Measurements from ENCODE around the gene HDGFL3. TPM values are rescaled to one million over a fixed set of nuclear protein-coding genes. Genes with fewer than 3 reads are reported as not detected.

HDGFL3 gene
- total and polyA plus RNA-seq, 5 donors = 17.0 to 45.2 (median 36.1) TPM

GRCh38 chr15:83112956-83113299 is 94.7 kb downstream of the HDGFL3 start:
- Histone ChIP-seq H3K9me3 (ENCODE audit: control insufficient read depth, low read length) (no peaks in the 10 kb centered on the region), H3K4me1 (ENCODE audit: control insufficient read depth, insufficient read depth, low read length) (peaks cover 15% of the 10 kb centered on the region), H3K4me3 (ENCODE audit: low read length) (no peak overlapping the region), H3K27me3 (ENCODE audit: control insufficient read depth, insufficient read depth) (no peaks in the 10 kb centered on the region), H3K27ac (ENCODE audit: low read length) (peak overlapping the region; percentile 55)
- WGBS = 37% methylated on average over 3 of the region's 3 CpGs
- ATAC-seq (peak in 1 of 2 donors; percentile 35), DNase-seq (peak; percentile 45 to 73 (median 64))
- intact Hi-C loops (cut with DNase I) = loop anchor here in 2 of 4 donors (2.0 to 10.0 kb wide), 2 partner anchors 98 to 102 kb away; partner anchors contain the start of gene C15orf40 (in 2 of the 2)

- Histone ChIP-seq H3K4me3 (ENCODE audit: low read length) (no peak overlapping the region), H3K4me1 (ENCODE audit: control insufficient read depth, insufficient read depth, low read length) (peaks cover 15% of the 10 kb centered on the region), H3K27ac (ENCODE audit: low read length) (peak overlapping the region; percentile 65), H3K9me3 (ENCODE audit: control insufficient read depth, low read length) (no peaks in the 10 kb centered on the region), H3K27me3 (ENCODE audit: control insufficient read depth, insufficient read depth) (no peaks in the 10 kb centered on the region)
- DNase-seq = peak in 2 of 3 donors; percentile 37 to 67
- 46% methylated on average over 8 of the region's 8 CpGs for WGBS
- intact Hi-C loops (cut with DNase I) = loop anchor here in 2 of 4 donors (2.0 to 10.0 kb wide), 2 partner anchors 98 to 102 kb away; partner anchors contain the start of gene C15orf40 (in 2 of the 2)
- ATAC-seq = peak; percentile 71 to 86
Observed at GRCh38 chr15:83112233-83112955, 95.2 kb downstream of the HDGFL3 start.

- Histone ChIP-seq H3K9me3 (ENCODE audit: control insufficient read depth, low read length) (no peaks in the 10 kb centered on the region), H3K27me3 (ENCODE audit: control insufficient read depth, insufficient read depth) (no peaks in the 10 kb centered on the region), H3K4me3 (ENCODE audit: low read length) (no peak overlapping the region), H3K27ac (ENCODE audit: low read length) (no peak overlapping the region), H3K4me1 (ENCODE audit: control insufficient read depth, insufficient read depth, low read length) (peaks cover 15% of the 10 kb centered on the region)
- DNase-seq (no peak), ATAC-seq (no peak)
- intact Hi-C loops (cut with DNase I) = loop anchor here in 1 of 4 donors (10.0 kb wide), 1 partner anchor 96 kb away; the partner anchor contains the start of gene C15orf40
- WGBS = 94% methylated on average over 3 of the region's 3 CpGs
Observed at GRCh38 chr15:83111149-83111548, 96.5 kb downstream of the HDGFL3 start.

- intact Hi-C loops (cut with DNase I) = loop anchor here in 1 of 4 donors (10.0 kb wide), 1 partner anchor 96 kb away; the partner anchor contains the start of gene C15orf40
- no peak overlapping the region for H3K27ac ChIP-seq (ENCODE audit: low read length)
- WGBS = 80% methylated on average over 3 of the region's 3 CpGs
Observed at GRCh38 chr15:83110381-83110780, 97.2 kb downstream of the HDGFL3 start.

GRCh38 chr15:83109532-83109931 is 98.1 kb downstream of the HDGFL3 start:
- no peaks in the 10 kb centered on the region for H3K27me3 ChIP-seq (ENCODE audit: control insufficient read depth, insufficient read depth)
- intact Hi-C loops (cut with DNase I) = no loop called here
- DNase-seq = no peak

More at GRCh38 chr15:83110381-83110780, 97.2 kb downstream of the HDGFL3 start:
- ATAC-seq (no peak), DNase-seq (no peak)
- no peak overlapping the region for H3K4me3 ChIP-seq (ENCODE audit: low read length)
- no peaks in the 10 kb centered on the region for H3K27me3 ChIP-seq (ENCODE audit: control insufficient read depth, insufficient read depth)
- peaks cover 15% of the 10 kb centered on the region for H3K4me1 ChIP-seq (ENCODE audit: control insufficient read depth, insufficient read depth, low read length)
- no peaks in the 10 kb centered on the region for H3K9me3 ChIP-seq (ENCODE audit: control insufficient read depth, low read length)

GRCh38 chr15:83108266-83109219 is 99.1 kb downstream of the HDGFL3 start:
- Histone ChIP-seq H3K27me3 (ENCODE audit: control insufficient read depth, insufficient read depth) (no peaks in the 10 kb centered on the region), H3K4me3 (ENCODE audit: low read length) (peak overlapping the region; percentile 59), H3K9me3 (ENCODE audit: control insufficient read depth, low read length) (no peaks in the 10 kb centered on the region), H3K4me1 (ENCODE audit: control insufficient read depth, insufficient read depth, low read length) (peaks cover 10% of the 10 kb centered on the region), H3K27ac (ENCODE audit: low read length) (peak overlapping the region; percentile 45)
- DNase-seq (peak; percentile 62 to 83 (median 82)), ATAC-seq (peak; percentile 76 to 78)
- WGBS = 31% methylated on average over 21 of the region's 21 CpGs
- intact Hi-C loops (cut with DNase I) = no loop called here

More at GRCh38 chr15:83109532-83109931, 98.1 kb downstream of the HDGFL3 start:
- ATAC-seq = no peak
- Histone ChIP-seq H3K4me1 (ENCODE audit: control insufficient read depth, insufficient read depth, low read length) (peaks cover 15% of the 10 kb centered on the region), H3K4me3 (ENCODE audit: low read length) (no peak overlapping the region), H3K27ac (ENCODE audit: low read length) (no peak overlapping the region), H3K9me3 (ENCODE audit: control insufficient read depth, low read length) (no peaks in the 10 kb centered on the region)
- WGBS = 93% methylated on average over 12 of the region's 12 CpGs

GRCh38 chr15:83107841-83108181 is 99.8 kb downstream of the HDGFL3 start:
- Histone ChIP-seq H3K9me3 (ENCODE audit: control insufficient read depth, low read length) (no peaks in the 10 kb centered on the region), H3K4me3 (ENCODE audit: low read length) (peak overlapping the region; percentile 59), H3K4me1 (ENCODE audit: control insufficient read depth, insufficient read depth, low read length) (peaks cover 4% of the 10 kb centered on the region), H3K27me3 (ENCODE audit: control insufficient read depth, insufficient read depth) (no peaks in the 10 kb centered on the region), H3K27ac (ENCODE audit: low read length) (no peak overlapping the region)
- peak in 1 of 3 donors; percentile 50 for DNase-seq
- intact Hi-C loops (cut with DNase I) = no loop called here
- 7% methylated on average over 30 of the region's 30 CpGs for WGBS
- ATAC-seq = peak in 1 of 2 donors; percentile 1

- ATAC-seq (peak; percentile 37 to 42), DNase-seq (peak; percentile 26 to 79 (median 69))
- H3K27me3 ChIP-seq (ENCODE audit: control insufficient read depth, insufficient read depth) = no peaks in the 10 kb centered on the region
- no peaks in the 10 kb centered on the region for H3K9me3 ChIP-seq (ENCODE audit: control insufficient read depth, low read length)
- peak within 1 kb of the TSS; percentile 25 for H3K27ac ChIP-seq (ENCODE audit: low read length)
- WGBS = 1% methylated on average over 97 of the region's 97 CpGs
- peaks cover 4% of the 10 kb centered on the region for H3K4me1 ChIP-seq (ENCODE audit: control insufficient read depth, insufficient read depth, low read length)
- H3K4me3 ChIP-seq (ENCODE audit: low read length) = peak within 1 kb of the TSS; percentile 59
- intact Hi-C loops (cut with DNase I) = no loop called here
Observed at GRCh38 chr15:83106994-83107840, 100.4 kb downstream of the HDGFL3 start, which contains the start of gene TM6SF1. Gene TM6SF1 (plus strand): TSS chr15:83107645. CDS start chr15:83107681, 36 bp downstream.

GRCh38 chr15:83105440-83105839 is 102.2 kb downstream of the HDGFL3 start:
- ATAC-seq (no peak), DNase-seq (no peak)
- Histone ChIP-seq H3K27me3 (ENCODE audit: control insufficient read depth, insufficient read depth) (no peaks in the 10 kb centered on the region), H3K4me3 (ENCODE audit: low read length) (no peak overlapping the region), H3K27ac (ENCODE audit: low read length) (no peak overlapping the region), H3K4me1 (ENCODE audit: control insufficient read depth, insufficient read depth, low read length) (peaks cover 4% of the 10 kb centered on the region), H3K9me3 (ENCODE audit: control insufficient read depth, low read length) (no peaks in the 10 kb centered on the region)
- WGBS = 79% methylated on average over 1 of the region's 1 CpG
- intact Hi-C loops (cut with DNase I) = no loop called here

GRCh38 chr15:83104141-83104540 is 103.5 kb downstream of the HDGFL3 start:
- WGBS = 79% methylated on average over 4 of the region's 4 CpGs
- no peaks in the 10 kb centered on the region for H3K27me3 ChIP-seq (ENCODE audit: control insufficient read depth, insufficient read depth)
- no peaks in the 10 kb centered on the region for H3K9me3 ChIP-seq (ENCODE audit: control insufficient read depth, low read length)
- H3K4me1 ChIP-seq (ENCODE audit: control insufficient read depth, insufficient read depth, low read length) = peaks cover 4% of the 10 kb centered on the region
- H3K27ac ChIP-seq (ENCODE audit: low read length) = no peak overlapping the region
- no peak overlapping the region for H3K4me3 ChIP-seq (ENCODE audit: low read length)
- ATAC-seq (no peak), DNase-seq (no peak)
- intact Hi-C loops (cut with DNase I) = no loop called here
